WTC11 (cell line): ENCODE data around the gene DCP1B.

Experiments
- ATF2 ChIP-seq: sonication (generic); formaldehyde crosslinking; IDR thresholded peaks from 2 replicates; pipeline ENCODE4 v1.8.1; 2022; ENCODE audit warnings: low read depth, missing genetic modification reagents, borderline replicate concordance
- ATF3 ChIP-seq: sonication (generic); formaldehyde crosslinking; conservative IDR thresholded peaks from 2 replicates; pipeline ENCODE4 v1.8.1; 2022; ENCODE audit warnings: mild to moderate bottlenecking, missing genetic modification reagents
- CTCF ChIP-seq: fragments of 200-600 bp; IDR thresholded peaks from 2 replicates; pipeline ENCODE4 v1.8.0; 2022; ENCODE audit warnings: antibody characterized with exemption
- HMGXB4 ChIP-seq: sonication (generic); formaldehyde crosslinking; IDR thresholded peaks from 2 replicates; pipeline ENCODE4 v1.8.1; 2023; ENCODE audit warnings: mild to moderate bottlenecking, moderate library complexity, missing genetic modification reagents
- PREB ChIP-seq: sonication (generic); formaldehyde crosslinking; IDR thresholded peaks from 2 replicates; pipeline ENCODE4 v1.8.1; 2022; ENCODE audit warnings: mild to moderate bottlenecking, missing genetic modification reagents, moderate library complexity, borderline replicate concordance
- TEAD1 ChIP-seq: sonication (generic); formaldehyde crosslinking; IDR thresholded peaks from 2 replicates; pipeline ENCODE4 v1.8.0; 2022; ENCODE audit warnings: mild to moderate bottlenecking, missing genetic modification reagents
- ZNF281 ChIP-seq: sonication (generic); formaldehyde crosslinking; IDR thresholded peaks from 2 replicates; pipeline ENCODE4 v1.8.0; 2023; ENCODE audit warnings: mild to moderate bottlenecking, missing genetic modification reagents
- ZNF512 ChIP-seq: sonication (generic); formaldehyde crosslinking; IDR thresholded peaks from 2 replicates; pipeline ENCODE4 v1.8.1; 2022; ENCODE audit warnings: missing genetic modification reagents, borderline replicate concordance

GRCh38 chr12:1913377-1914113 lies 90.7 kb downstream of the DCP1B start:
- TF ChIP-seq ZNF281 (CRISPR knock-in tag) (no peak), HMGXB4 (CRISPR knock-in tag) (no peak), CTCF (no peak), ATF2 (CRISPR knock-in tag) (no peak), PREB (CRISPR knock-in tag) (no peak), TEAD1 (CRISPR knock-in tag) (no peak), ZNF512 (CRISPR knock-in tag) (no peak), ATF3 (CRISPR knock-in tag) (no peak)
